Neutrophil (primary cell): ENCODE data around the gene MRTFB.

Experiments used
- H3K27ac ChIP-seq: fragments of 200-600 bp; sonication (generic); 2 replicates; pipeline ENCODE4 v1.5.1; 2016; ENCODE audit warnings: mild to moderate bottlenecking, moderate library complexity
- H3K27me3 ChIP-seq: fragments of 200-600 bp; sonication (generic); 2 replicates; pipeline ENCODE4 v1.6.0; 2016; ENCODE audit warnings: mild to moderate bottlenecking
- H3K36me3 ChIP-seq: fragments of 200-600 bp; sonication (generic); 2 replicates; pipeline ENCODE4 v1.5.1; 2017
- H3K4me1 ChIP-seq, 2 experiments: fragments of 200-600 bp in 1 of 2; sonication (generic) in 1 of 2; 1 replicate in 1 of 2; 2 replicates in 1 of 2; pipeline versions ENCODE4 v1.5.1 to v1.6.1; 2013 to 2016; ENCODE audit warnings: low read depth in 1 of 2, low read length in 1 of 2, mild to moderate bottlenecking in 1 of 2, moderate library complexity in 1 of 2; ENCODE audit not compliant: control insufficient read depth in 1 of 2, insufficient read depth in 1 of 2
- H3K4me3 ChIP-seq, 2 experiments: fragments of 200-600 bp in 1 of 2; sonication (generic) in 1 of 2; 1 replicate in 1 of 2; 2 replicates in 1 of 2; pipeline ENCODE4 v1.5.1; 2013 to 2016; ENCODE audit warnings: low read depth in 1 of 2, low read length in 1 of 2, mild to moderate bottlenecking in 1 of 2, moderate library complexity in 1 of 2
- H3K9me3 ChIP-seq: fragments of 200-600 bp; sonication (generic); 2 replicates; pipeline ENCODE4 v1.5.1; 2016
- TF ChIP-seq, protein P1 (sequence below): fragments of 200-600 bp; sonication (generic); IDR thresholded peaks from 2 replicates; pipeline ENCODE4 v1.5.1; 2016; ENCODE audit warnings: antibody characterized with exemption

MRTFB gene

DNA sequence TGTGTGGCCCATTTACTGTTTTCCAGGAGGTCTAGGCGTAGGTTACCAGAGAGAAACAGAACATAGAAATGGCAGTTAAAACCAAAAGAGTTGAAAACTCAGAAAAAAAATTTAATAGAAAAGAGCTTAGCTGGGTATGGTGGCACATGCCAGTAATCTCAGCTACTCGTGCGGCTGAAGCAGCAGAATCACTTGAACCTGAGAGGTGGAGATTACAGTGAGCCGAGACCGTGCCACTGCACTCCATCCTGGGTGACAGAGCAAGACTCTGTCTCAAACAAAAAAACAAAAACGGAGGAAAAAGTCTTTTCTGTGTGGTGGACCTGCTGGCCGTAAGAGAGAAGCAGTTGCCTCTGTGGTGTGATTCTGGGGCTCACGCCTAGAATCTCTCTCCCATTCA is 35.8 kb downstream of the MRTFB start:
- Histone ChIP-seq H3K4me3 (no peak overlapping the region), H3K27me3 (no peaks in the 10 kb centered on the region), H3K36me3 (no peaks in the 10 kb centered on the region), H3K4me1 (no peaks in the 10 kb centered on the region), H3K27ac (no peak overlapping the region), H3K9me3 (no peaks in the 10 kb centered on the region)
- TF ChIP-seq, protein P1, sequence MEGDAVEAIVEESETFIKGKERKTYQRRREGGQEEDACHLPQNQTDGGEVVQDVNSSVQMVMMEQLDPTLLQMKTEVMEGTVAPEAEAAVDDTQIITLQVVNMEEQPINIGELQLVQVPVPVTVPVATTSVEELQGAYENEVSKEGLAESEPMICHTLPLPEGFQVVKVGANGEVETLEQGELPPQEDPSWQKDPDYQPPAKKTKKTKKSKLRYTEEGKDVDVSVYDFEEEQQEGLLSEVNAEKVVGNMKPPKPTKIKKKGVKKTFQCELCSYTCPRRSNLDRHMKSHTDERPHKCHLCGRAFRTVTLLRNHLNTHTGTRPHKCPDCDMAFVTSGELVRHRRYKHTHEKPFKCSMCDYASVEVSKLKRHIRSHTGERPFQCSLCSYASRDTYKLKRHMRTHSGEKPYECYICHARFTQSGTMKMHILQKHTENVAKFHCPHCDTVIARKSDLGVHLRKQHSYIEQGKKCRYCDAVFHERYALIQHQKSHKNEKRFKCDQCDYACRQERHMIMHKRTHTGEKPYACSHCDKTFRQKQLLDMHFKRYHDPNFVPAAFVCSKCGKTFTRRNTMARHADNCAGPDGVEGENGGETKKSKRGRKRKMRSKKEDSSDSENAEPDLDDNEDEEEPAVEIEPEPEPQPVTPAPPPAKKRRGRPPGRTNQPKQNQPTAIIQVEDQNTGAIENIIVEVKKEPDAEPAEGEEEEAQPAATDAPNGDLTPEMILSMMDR, result no peak

DNA sequence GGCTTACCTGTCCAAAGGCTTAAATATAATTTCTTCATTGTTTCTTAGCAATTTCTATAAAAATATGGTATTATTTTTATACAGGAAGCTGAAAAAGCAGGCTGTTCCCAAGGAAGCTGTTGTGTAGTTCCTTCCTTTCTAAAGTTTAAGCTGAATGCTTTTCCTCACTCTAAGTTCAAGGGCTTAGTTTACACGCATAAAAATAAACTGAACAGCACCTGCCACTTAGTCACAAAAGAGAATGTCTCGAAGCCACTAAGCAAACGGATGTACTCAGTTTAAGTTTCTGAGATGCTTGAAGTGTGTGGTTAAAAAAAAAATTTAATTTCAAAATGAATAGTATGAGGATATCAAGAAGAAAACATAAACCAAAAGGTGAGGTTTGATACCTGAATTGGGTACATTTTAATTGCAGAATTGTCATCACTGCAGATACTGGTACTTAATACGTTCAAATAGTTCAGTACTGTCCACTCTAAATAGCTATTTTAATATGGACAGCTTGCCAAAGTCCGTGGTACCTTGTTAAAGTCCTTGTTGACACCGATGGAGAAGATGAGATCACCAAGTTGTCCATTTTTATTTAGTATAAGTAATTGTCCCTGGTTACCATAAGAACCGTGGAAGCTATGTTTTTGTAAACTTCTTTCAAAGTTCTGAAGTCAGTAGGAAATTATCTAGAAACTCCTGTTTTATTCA is 38.1 kb downstream of the MRTFB start:
- TF ChIP-seq, protein P1, result no peak
- Histone ChIP-seq H3K4me3 (no peak overlapping the region), H3K27ac (no peak overlapping the region), H3K27me3 (no peaks in the 10 kb centered on the region), H3K36me3 (no peaks in the 10 kb centered on the region), H3K4me1 (no peaks in the 10 kb centered on the region), H3K9me3 (no peaks in the 10 kb centered on the region)

DNA sequence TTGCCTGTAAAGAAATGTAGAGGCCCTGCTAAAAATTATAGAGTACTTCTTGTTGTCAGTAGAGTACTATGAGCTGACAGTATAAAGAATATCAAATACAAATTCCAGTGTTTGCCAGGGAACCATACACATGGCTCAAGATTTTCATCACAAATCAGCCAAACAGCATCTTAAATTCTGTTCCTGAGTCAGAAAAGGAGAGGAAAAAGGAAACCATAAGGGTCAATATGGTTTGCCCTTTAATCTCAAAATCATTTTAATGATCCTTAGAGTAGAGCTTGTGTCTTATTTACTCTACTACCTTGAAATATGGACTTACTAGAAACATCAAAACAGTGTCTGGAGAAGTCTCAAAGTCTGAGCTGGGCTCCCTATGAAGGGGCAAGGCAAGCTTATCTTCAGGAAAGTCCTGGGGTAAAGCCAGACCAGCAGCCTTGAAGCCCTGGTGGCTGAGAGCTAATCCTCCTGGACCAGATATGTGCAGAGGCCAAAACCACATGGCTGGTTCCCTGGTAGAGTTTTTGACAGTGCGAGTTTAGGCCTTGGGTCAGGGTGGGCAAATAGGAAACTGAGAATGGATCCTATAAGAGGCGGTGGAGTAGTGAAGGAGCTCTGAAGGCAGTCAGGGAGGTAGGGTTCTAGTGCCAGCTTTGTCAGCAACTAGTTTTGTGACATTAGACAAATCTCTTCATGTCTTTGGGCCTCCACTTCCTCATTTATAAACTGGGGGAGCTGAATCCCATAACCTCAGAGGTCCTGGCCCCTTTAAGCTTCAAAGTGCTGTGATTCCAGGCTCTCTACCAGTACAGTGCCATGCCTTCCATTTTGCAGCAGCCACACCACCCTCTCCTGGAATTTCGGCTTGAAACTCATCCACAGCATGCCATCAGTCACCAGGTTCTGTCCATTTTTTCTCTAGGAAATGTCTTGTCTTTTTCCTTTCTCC is 38.9 kb downstream of the MRTFB start:
- no peaks in the 10 kb centered on the region for H3K36me3 ChIP-seq
- H3K4me1 ChIP-seq, result no peaks in the 10 kb centered on the region
- H3K4me3 ChIP-seq, result no peak overlapping the region
- no peaks in the 10 kb centered on the region for H3K9me3 ChIP-seq
- TF ChIP-seq, protein P1, result no peak
- no peaks in the 10 kb centered on the region for H3K27me3 ChIP-seq
- H3K27ac ChIP-seq, result no peak overlapping the region

DNA sequence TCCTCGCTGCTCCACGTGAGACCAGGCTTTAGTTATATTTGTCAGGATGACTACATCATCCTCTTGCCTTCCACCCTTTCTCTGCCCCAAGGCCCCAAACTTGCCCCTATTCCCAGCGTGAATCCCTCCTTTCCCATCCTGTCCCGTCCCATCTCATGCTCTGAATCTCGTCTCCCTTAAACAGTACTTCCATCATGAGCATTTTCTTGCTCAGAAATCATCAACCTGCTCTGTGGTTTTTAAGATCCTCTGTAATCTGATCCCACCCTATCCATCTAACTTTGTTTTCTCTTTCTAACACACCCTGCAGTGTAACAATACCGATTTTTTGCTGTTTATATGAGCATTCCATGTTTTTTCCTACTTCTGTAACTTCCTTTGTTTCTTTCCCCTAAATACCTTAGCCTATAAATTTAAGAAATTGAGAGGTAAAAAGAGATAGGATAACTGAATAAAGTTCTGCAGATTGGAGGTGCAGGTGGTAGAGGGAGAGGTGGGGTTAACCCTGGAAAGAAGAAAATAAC is 39.7 kb downstream of the MRTFB start:
- Histone ChIP-seq H3K9me3 (no peaks in the 10 kb centered on the region), H3K36me3 (no peaks in the 10 kb centered on the region), H3K27me3 (no peaks in the 10 kb centered on the region), H3K27ac (no peak overlapping the region), H3K4me1 (no peaks in the 10 kb centered on the region), H3K4me3 (no peak overlapping the region)
- TF ChIP-seq, protein P1, result no peak

DNA sequence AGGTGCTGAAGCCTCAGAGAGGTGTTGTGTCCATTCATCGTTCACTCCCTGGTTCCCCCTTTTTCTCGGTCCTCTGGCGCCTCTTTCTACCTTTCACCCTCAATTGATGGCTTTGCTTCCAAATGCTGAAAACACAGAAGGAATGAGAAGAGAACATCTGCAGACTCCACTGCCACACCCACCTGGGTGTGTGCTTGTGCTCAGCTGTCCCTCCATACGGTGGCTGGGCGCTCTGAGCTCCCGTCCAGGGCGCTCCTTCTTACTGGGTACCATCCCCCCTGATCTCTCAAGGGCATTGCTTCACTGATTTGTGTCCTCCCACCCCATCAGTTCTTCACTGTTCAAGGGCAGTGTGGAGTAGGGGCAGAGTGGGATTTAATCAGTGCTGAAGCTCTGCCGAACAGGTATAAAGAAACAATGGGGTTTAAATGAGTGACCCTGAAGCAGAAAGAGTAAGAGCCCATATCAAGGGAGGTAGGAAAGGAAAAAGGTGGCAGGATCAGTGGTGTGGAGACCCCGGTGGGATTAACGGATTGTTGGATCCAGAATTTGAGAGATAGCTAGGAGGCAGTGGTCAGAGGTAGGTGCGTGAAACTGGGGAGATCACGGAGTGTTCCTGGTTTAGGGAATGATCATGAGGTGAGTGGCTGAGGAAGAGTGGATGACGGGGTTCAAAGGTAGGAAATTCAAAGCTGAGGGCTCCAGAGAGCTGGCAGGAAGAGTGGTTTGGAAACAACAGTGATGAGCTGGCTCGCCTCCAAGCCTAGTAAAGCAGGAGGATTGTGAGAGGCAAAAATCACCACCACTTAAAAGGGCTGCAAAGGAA is 40.8 kb downstream of the MRTFB start:
- Histone ChIP-seq H3K9me3 (no peaks in the 10 kb centered on the region), H3K27ac (no peak overlapping the region), H3K4me1 (no peaks in the 10 kb centered on the region), H3K27me3 (no peaks in the 10 kb centered on the region), H3K4me3 (no peak overlapping the region), H3K36me3 (no peaks in the 10 kb centered on the region)
- TF ChIP-seq, protein P1, result no peak
